ENCODE data around the gene CBARP.
"Not testable (repeated sequence)": the region's sequence is repeated elsewhere in the genome, so short reads cannot be mapped to it uniquely, and the experiment has no call there.

CBARP gene

GRCh38 chr19:1213391-1214286 lies 24.2 kb downstream of the CBARP start:
- H3K4me1 ChIP-seq (ENCODE audit: low read length), result peaks cover 11% of the 10 kb centered on the region; the same call in 1 of the 2 replicates
- H2AFZ ChIP-seq (ENCODE audit: low read depth, low read length), result no peak overlapping the region
- no peak overlapping the region; the same call in 1 of the 2 replicates for H3K4me3 ChIP-seq (ENCODE audit: low read length)
- TF ChIP-seq CTCF (IDR thresholded peaks at IDR 0.05; ENCODE audit: low read depth, low read length), result no peak
- no peak for TF ChIP-seq EZH2phosphoT487 (IDR thresholded peaks at IDR 0.05; ENCODE audit: low read depth)
- H4K20me1 ChIP-seq (ENCODE audit: insufficient read depth, low read length), result peaks cover 55% of the 10 kb centered on the region
- H3K27ac ChIP-seq (ENCODE audit: low read length), result peak overlapping the region; percentile 22
- peak overlapping the region; percentile 24; the same call in 1 of the 2 replicates for H3K4me2 ChIP-seq (ENCODE audit: low read length)
- H3K79me2 ChIP-seq (ENCODE audit: low read length), result peaks cover 94% of the 10 kb centered on the region
- no peaks in the 10 kb centered on the region for H3K9me3 ChIP-seq (ENCODE audit: insufficient read depth, low read length)
- peaks cover 25% of the 10 kb centered on the region for H3K36me3 ChIP-seq (replicated peaks; ENCODE audit: low read depth, low read length)
- H3K9ac ChIP-seq (ENCODE audit: low read length), result no peak overlapping the region
- H3K27me3 ChIP-seq (ENCODE audit: low read depth, low read length), result no peaks in the 10 kb centered on the region

- Histone ChIP-seq H3K36me3 (replicated peaks; ENCODE audit: low read depth, low read length) (peaks cover 30% of the 10 kb centered on the region), H3K27me3 (ENCODE audit: low read depth, low read length) (no peaks in the 10 kb centered on the region), H3K27ac (ENCODE audit: low read length) (no peak overlapping the region), H3K79me2 (ENCODE audit: low read length) (peaks cover 95% of the 10 kb centered on the region), H4K20me1 (ENCODE audit: insufficient read depth, low read length) (peaks cover 50% of the 10 kb centered on the region), H3K9me3 (ENCODE audit: insufficient read depth, low read length) (no peaks in the 10 kb centered on the region), H3K4me1 (ENCODE audit: low read length) (peaks cover 21% of the 10 kb centered on the region), H2AFZ (ENCODE audit: low read depth, low read length) (no peak overlapping the region), H3K9ac (ENCODE audit: low read length) (no peak overlapping the region), H3K4me3 (ENCODE audit: low read length) (no peak overlapping the region), H3K4me2 (ENCODE audit: low read length) (no peak overlapping the region)
- no peak for TF ChIP-seq EZH2phosphoT487 (IDR thresholded peaks at IDR 0.05; ENCODE audit: low read depth)
- no peak for TF ChIP-seq CTCF (IDR thresholded peaks at IDR 0.05; ENCODE audit: low read depth, low read length)
These were observed 26.1 kb downstream of the CBARP start for GRCh38 chr19:1211494-1212234.

DNA sequence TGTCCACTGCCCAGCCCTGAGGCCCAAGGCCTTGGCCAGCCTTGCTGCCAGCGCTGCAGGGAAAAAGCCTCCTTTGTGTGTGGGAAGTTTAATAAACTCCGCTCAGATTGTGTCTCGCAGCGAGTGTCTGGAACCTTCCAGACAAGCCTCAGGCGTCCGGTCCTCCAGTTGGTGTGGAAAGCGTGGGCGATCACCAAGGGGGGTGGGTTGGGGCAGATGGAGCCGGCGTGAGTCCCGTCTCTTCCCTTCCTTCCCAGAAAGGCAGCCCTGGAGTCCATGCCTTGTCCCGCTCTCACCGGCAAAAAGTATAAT lies 27.6 kb downstream of the CBARP start:
- H3K4me3 ChIP-seq (ENCODE audit: low read length), result no peak overlapping the region
- no peak overlapping the region for H2AFZ ChIP-seq (ENCODE audit: low read depth, low read length)
- no peaks in the 10 kb centered on the region for H3K9me3 ChIP-seq (ENCODE audit: insufficient read depth, low read length)
- H3K9ac ChIP-seq (ENCODE audit: low read length), result no peak overlapping the region
- no peak overlapping the region for H3K4me2 ChIP-seq (ENCODE audit: low read length)
- H3K4me1 ChIP-seq (ENCODE audit: low read length), result peaks cover 21% of the 10 kb centered on the region
- H3K36me3 ChIP-seq (replicated peaks; ENCODE audit: low read depth, low read length), result peaks cover 30% of the 10 kb centered on the region
- no peak for TF ChIP-seq CTCF (IDR thresholded peaks at IDR 0.05; ENCODE audit: low read depth, low read length)
- no peak for TF ChIP-seq EZH2phosphoT487 (IDR thresholded peaks at IDR 0.05; ENCODE audit: low read depth)
- no peak overlapping the region for H3K27ac ChIP-seq (ENCODE audit: low read length)
- H3K79me2 ChIP-seq (ENCODE audit: low read length), result peaks cover 92% of the 10 kb centered on the region
- no peaks in the 10 kb centered on the region for H3K27me3 ChIP-seq (ENCODE audit: low read depth, low read length)
- H4K20me1 ChIP-seq (ENCODE audit: insufficient read depth, low read length), result peaks cover 47% of the 10 kb centered on the region

- not testable (repeated sequence) for H3K27me3 ChIP-seq (ENCODE audit: low read depth, low read length); H3K27ac ChIP-seq (ENCODE audit: low read length); H2AFZ ChIP-seq (ENCODE audit: low read depth, low read length); H3K9me3 ChIP-seq (ENCODE audit: insufficient read depth, low read length); H3K4me2 ChIP-seq (ENCODE audit: low read length); H3K4me3 ChIP-seq (ENCODE audit: low read length); H3K9ac ChIP-seq (ENCODE audit: low read length)
- peaks cover 35% of the 10 kb centered on the region for H4K20me1 ChIP-seq (ENCODE audit: insufficient read depth, low read length)
- peaks cover 79% of the 10 kb centered on the region for H3K79me2 ChIP-seq (ENCODE audit: low read length)
- peaks cover 20% of the 10 kb centered on the region for H3K4me1 ChIP-seq (ENCODE audit: low read length)
- H3K36me3 ChIP-seq (replicated peaks; ENCODE audit: low read depth, low read length), result peaks cover 29% of the 10 kb centered on the region
These were observed 29.0 kb downstream of the CBARP start for GRCh38 chr19:1208830-1209229.
